Keratinocyte (primary cell): ENCODE data around the gene CTIF. TPM values are rescaled to one million over a fixed set of nuclear protein-coding genes. Genes with fewer than 3 reads are reported as not detected.

ENCODE experiments used
- DNase-seq: peaks from one replicate; pipeline ENCODE4 v3.0.0-alpha.2; 2011; ENCODE audit warnings: low read depth, missing footprints, low spot score
- FAIRE-seq: peaks from 2 replicates; lab custom pipeline; 2011; peaks lifted over from hg19 to GRCh38; lab: Jason Lieb, UNC
- H2AFZ ChIP-seq: 2 replicates; pipeline ENCODE4 v1.6.0; 2012; ENCODE audit warnings: low read length, control low read depth, inconsistent platforms; ENCODE audit not compliant: control insufficient read depth
- H3K27ac ChIP-seq: 2 replicates; pipeline ENCODE4 v1.5.1; 2011; ENCODE audit warnings: low read length; ENCODE audit not compliant: control insufficient read depth, insufficient read depth
- H3K27me3 ChIP-seq: 3 replicates; pipeline ENCODE4 v1.6.0; 2011; ENCODE audit warnings: low read length; ENCODE audit not compliant: control insufficient read depth, insufficient read depth; ENCODE audit errors: extremely low read depth
- H3K36me3 ChIP-seq, 2 experiments: 2 replicates in 1 of 2; 3 replicates in 1 of 2; pipeline ENCODE4 v1.5.1; 2011; ENCODE audit warnings: low read length in 2 of 2, mild to moderate bottlenecking in 1 of 2; ENCODE audit not compliant: control insufficient read depth in 2 of 2, insufficient read depth in 2 of 2; ENCODE audit errors: extremely low read depth in 1 of 2
- H3K4me1 ChIP-seq: 3 replicates; pipeline ENCODE4 v1.5.1; 2011; ENCODE audit warnings: low read length; ENCODE audit not compliant: control insufficient read depth, insufficient read depth; ENCODE audit errors: extremely low read depth
- H3K4me2 ChIP-seq: 3 replicates; pipeline ENCODE4 v1.6.0; 2011; ENCODE audit warnings: low read depth, low read length; ENCODE audit not compliant: control insufficient read depth, insufficient read depth; ENCODE audit errors: extremely low read depth
- H3K4me3 ChIP-seq, 3 experiments: fragments of 200-600 bp in 1 of 3; sonication (generic) in 1 of 3; 2 replicates in 2 of 3; 3 replicates in 1 of 3; pipeline ENCODE4 v1.5.1; 2011 to 2016; ENCODE audit warnings: low read length in 3 of 3, mild to moderate bottlenecking in 3 of 3, control low read depth in 2 of 3, inconsistent platforms in 1 of 3, low read depth in 1 of 3, mixed read lengths in 1 of 3, mixed run types in 1 of 3, moderate library complexity in 1 of 3; ENCODE audit not compliant: control insufficient read depth in 2 of 3, insufficient read depth in 2 of 3; ENCODE audit errors: extremely low read depth in 1 of 3
- H3K79me2 ChIP-seq: 2 replicates; pipeline ENCODE4 v1.6.0; 2012; ENCODE audit warnings: low read length; ENCODE audit not compliant: control insufficient read depth, insufficient read depth
- H3K9ac ChIP-seq: 3 replicates; pipeline ENCODE4 v1.6.0; 2011; ENCODE audit warnings: low read length; ENCODE audit not compliant: control insufficient read depth, insufficient read depth; ENCODE audit errors: extremely low read depth
- H3K9me1 ChIP-seq: 3 replicates; pipeline ENCODE4 v1.6.0; 2011; ENCODE audit warnings: low read length; ENCODE audit not compliant: control insufficient read depth, insufficient read depth; ENCODE audit errors: extremely low read depth
- H3K9me3 ChIP-seq: 2 replicates; pipeline ENCODE4 v1.5.1; 2012; ENCODE audit warnings: low read depth, low read length; ENCODE audit not compliant: control insufficient read depth
- H4K20me1 ChIP-seq: 3 replicates; pipeline ENCODE4 v1.6.0; 2011; ENCODE audit warnings: low read length; ENCODE audit not compliant: control insufficient read depth, insufficient read depth; ENCODE audit errors: extremely low read depth
- CTCF ChIP-seq, 3 experiments: IDR thresholded peaks in 1 of 3; conservative IDR thresholded peaks in 1 of 3; optimal IDR thresholded peaks in 1 of 3; 2 replicates in 2 of 3; 3 replicates in 1 of 3; pipeline versions ENCODE3 to v1.5.1; 2011; ENCODE audit warnings: low read length in 3 of 3, mild to moderate bottlenecking in 3 of 3, moderate library complexity in 2 of 3, control low read depth in 1 of 3, inconsistent platforms in 1 of 3; ENCODE audit not compliant: insufficient read depth in 2 of 3; ENCODE audit errors: extremely low read depth in 1 of 3
- EZH2 ChIP-seq: IDR thresholded peaks from one replicate; pipeline ENCODE4 v1.6.1; 2012; ENCODE audit warnings: inconsistent platforms, mild to moderate bottlenecking, low read length, moderate library complexity
- dilution Hi-C: fragments of 300-500 bp; cut with MboI; formaldehyde crosslinking; loops from one replicate; pipeline ENCODE4 v1.7.0; 2020; ENCODE audit warnings: low sequenced_read_pairs; ENCODE audit not compliant: extremely low pct_ligation_motif_present
- polyA plus RNA-seq, 5 experiments: library from polyadenylated mRNA; depleted of rRNA in 3 of 5; stranded (reverse) in 3 of 5; stranded (forward) in 1 of 5; unstranded in 1 of 5; fragments of >200 nt; gene quantifications; 1 replicate in 1 of 5; 2 replicates in 3 of 5; 3 replicates in 1 of 5; pipeline versions ENCODE4 v1.2.1 to v1.2.3, GENCODE V29; 2011 to 2012; ENCODE audit warnings: missing spikeins in 2 of 5, low read depth in 1 of 5, low replicate concordance in 1 of 5

Gene CTIF
- polyA plus RNA-seq, 1 donor (not counting 4 experiments of a cell fraction or from before 2014, with no cell fraction given) = 15.0 TPM

- DNase-seq (no peak), FAIRE-seq (no peak)
- H4K20me1 ChIP-seq = peaks cover 7% of the 10 kb centered on the region
- no peak for TF ChIP-seq EZH2
- TF ChIP-seq CTCF (optimal IDR thresholded peaks at IDR 0.05 in 1 of 3, IDR thresholded peaks at IDR 0.05 in 1 of 3, conservative IDR thresholded peaks at IDR 0.05 in 1 of 3; ENCODE audit: extremely low read depth in 1 of 3, insufficient read depth in 2 of 3, low read length in 3 of 3) = no peak
- no peak overlapping the region for H3K4me3 ChIP-seq
- H2AFZ ChIP-seq = no peak overlapping the region
- no peak overlapping the region for H3K4me2 ChIP-seq
- peaks cover 18% of the 10 kb centered on the region for H3K79me2 ChIP-seq
- no peak overlapping the region for H3K27ac ChIP-seq
- H3K4me1 ChIP-seq = peaks cover 8% of the 10 kb centered on the region
- dilution Hi-C loops = no loop called here
- no peaks in the 10 kb centered on the region for H3K27me3 ChIP-seq
- H3K9ac ChIP-seq = no peak overlapping the region
- no peaks in the 10 kb centered on the region for H3K9me3 ChIP-seq
- H3K9me1 ChIP-seq = no peaks in the 10 kb centered on the region
- peaks cover 0 to 7% of the 10 kb centered on the region in 2 experiments for H3K36me3 ChIP-seq
Measured at GRCh38 chr18:48597671-48598070, 58.8 kb downstream of the CTIF start.

- Histone ChIP-seq H3K27me3 (no peaks in the 10 kb centered on the region), H3K27ac (no peak overlapping the region), H3K4me1 (peaks cover 8% of the 10 kb centered on the region), H3K36me3 (peaks cover 0 to 7% of the 10 kb centered on the region in 2 experiments), H3K4me3 (no peak overlapping the region), H4K20me1 (peaks cover 7% of the 10 kb centered on the region), H3K9me1 (no peaks in the 10 kb centered on the region), H3K9me3 (no peaks in the 10 kb centered on the region), H3K79me2 (peaks cover 19% of the 10 kb centered on the region), H3K4me2 (no peak overlapping the region), H2AFZ (no peak overlapping the region), H3K9ac (no peak overlapping the region)
- TF ChIP-seq EZH2 (no peak), CTCF (optimal IDR thresholded peaks at IDR 0.05 in 1 of 3, IDR thresholded peaks at IDR 0.05 in 1 of 3, conservative IDR thresholded peaks at IDR 0.05 in 1 of 3; ENCODE audit: extremely low read depth in 1 of 3, insufficient read depth in 2 of 3, low read length in 3 of 3) (no peak)
- DNase-seq = no peak
- dilution Hi-C loops = no loop called here
- no peak for FAIRE-seq
Measured at GRCh38 chr18:48599391-48599790, 60.6 kb downstream of the CTIF start.
